C4-2B (cell line): Measurements from ENCODE around the gene OXTR.

ENCODE experiments used
- CTCF ChIP-seq: fragments of 450-650 bp; conservative IDR thresholded peaks from 2 replicates; pipeline ENCODE4 v1.5.1; 2017; ENCODE audit warnings: mild to moderate bottlenecking
- ZFX ChIP-seq: fragments of 450-650 bp; IDR thresholded peaks from 2 replicates; pipeline ENCODE4 v1.6.1; 2017

- TF ChIP-seq ZFX: no peak
- no peak for TF ChIP-seq CTCF
Measured at GRCh38 chr3:8724108-8724752, 45.2 kb downstream of the OXTR start.
